NB4 (cell line): ENCODE measurements around the gene DKK3.

ENCODE experiments used
- DNase-seq: peaks from one replicate; pipeline ENCODE4 v3.0.0; 2010; ENCODE audit warnings: low read depth
- H3K4me3 ChIP-seq: one replicate; pipeline ENCODE4 v1.5.1; 2011; ENCODE audit warnings: mild to moderate bottlenecking, low read depth, low read length, moderate library complexity
- CTCF ChIP-seq: IDR thresholded peaks from one replicate; pipeline ENCODE4 v1.5.1; 2012; ENCODE audit warnings: low read depth, low read length
- MAX ChIP-seq: IDR thresholded peaks from 2 replicates; pipeline ENCODE4 v1.6.1; 2011; ENCODE audit warnings: low read depth, low read length
- MYC ChIP-seq: IDR thresholded peaks from 2 replicates; pipeline ENCODE4 v1.6.1; 2011; ENCODE audit warnings: low read depth, low read length
- POLR2A ChIP-seq: IDR thresholded peaks from 2 replicates; pipeline ENCODE4 v1.6.1; 2011; ENCODE audit warnings: mild to moderate bottlenecking; ENCODE audit not compliant: insufficient read length; ENCODE audit errors: extremely low read depth

DKK3 gene

DNA sequence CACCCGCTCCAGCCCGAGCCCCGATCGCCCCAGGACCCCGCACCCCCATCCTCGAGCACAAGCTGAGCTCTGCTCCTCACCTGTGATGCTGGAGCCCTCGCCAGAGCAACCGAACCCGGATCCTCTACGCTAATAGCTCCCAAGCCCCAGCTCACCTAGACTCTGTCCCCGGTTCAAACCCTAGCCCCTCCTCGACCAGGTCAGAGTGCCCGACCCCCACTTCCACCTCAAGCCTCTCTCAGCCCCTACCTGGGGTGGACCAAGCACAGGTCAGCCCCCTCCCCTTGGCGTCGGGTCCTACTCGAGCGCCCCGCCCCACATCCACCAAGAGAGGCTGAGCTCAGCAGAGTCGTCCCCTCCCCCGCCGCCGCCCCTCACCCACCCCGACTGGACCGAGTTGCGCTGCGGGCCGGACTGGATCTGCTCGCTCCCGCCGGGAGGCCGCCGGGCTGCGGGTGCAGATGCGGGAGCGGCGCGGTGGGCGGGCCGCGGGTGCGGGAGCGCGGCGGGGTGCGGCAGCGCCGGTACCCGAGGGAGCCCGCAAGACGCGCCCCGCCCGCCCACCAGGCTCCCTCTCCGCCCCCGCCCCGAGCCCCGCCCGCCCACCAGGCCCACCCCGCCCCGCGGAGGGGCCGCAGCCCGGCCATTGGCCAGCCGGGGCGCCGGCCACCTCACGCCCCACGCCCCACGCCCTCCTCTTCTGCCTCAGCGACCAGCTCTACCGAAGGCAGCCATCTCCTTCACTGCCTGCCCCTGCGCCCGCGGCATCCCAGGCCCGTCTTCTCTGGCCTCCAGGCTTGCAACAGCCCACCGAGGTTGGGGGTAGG lies 577 bp upstream of the DKK3 start:
- TF ChIP-seq MYC (no peak), CTCF (no peak), MAX (no peak)
- H3K4me3 ChIP-seq: no peak overlapping the region
- no peak for DNase-seq

DNA sequence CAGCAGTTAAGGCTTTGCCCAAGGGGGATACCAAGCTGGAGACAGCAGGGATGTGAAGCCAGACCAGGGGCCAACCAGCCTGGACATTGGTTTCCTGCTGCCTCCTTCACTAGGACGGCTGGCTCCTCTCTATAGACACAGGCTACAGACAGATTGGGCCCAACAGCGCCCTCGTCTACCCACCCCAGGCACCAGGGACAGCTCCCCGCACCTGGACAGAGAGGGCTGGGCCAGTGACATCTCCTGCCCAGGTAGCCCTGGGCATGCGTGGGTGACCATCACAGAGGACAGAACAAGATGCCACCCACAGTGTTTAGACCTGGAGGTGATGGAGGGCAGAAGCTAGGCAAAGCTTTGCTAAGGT lies 1.2 kb downstream of the DKK3 start:
- DNase-seq: no peak
- no peak overlapping the region for H3K4me3 ChIP-seq
- TF ChIP-seq CTCF (no peak), MAX (no peak), POLR2A (no peak), MYC (no peak)

DNA sequence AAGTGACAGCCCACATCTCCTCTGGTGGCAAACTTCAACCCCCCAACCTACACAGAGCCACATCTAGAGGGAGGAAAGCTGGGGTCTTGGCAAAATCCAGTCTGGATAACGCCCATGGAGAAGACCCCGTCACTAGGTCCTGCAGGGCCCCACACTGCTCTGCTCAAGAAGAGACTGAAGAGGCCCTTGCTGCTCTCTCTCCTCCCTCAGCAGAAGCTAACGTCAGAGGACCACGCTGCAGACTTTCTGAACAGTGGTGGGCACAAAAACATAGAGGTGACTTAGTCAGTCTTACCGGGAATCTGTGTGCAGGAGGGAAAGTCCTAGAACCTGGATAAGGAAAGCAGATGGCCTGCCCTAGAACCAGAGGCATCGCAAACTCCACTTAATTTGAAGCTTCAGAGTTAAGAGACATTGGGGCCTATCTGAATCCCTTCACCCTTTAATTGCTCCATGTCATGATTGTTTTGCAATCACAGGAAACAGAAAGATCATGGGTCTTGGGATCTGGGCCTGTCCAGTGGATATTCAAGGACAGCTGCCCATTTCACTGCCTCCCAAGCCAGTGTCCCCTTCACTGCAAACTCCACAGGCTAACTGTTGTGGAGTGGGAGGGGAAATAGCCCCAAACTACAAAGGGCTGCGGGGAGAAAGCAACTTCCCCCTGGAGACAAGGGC lies 1.7 kb downstream of the DKK3 start:
- TF ChIP-seq POLR2A (no peak), CTCF (no peak), MAX (no peak), MYC (no peak)
- H3K4me3 ChIP-seq: no peak overlapping the region
- DNase-seq: no peak

- TF ChIP-seq MAX: no peak
- TF ChIP-seq CTCF: no peak
- TF ChIP-seq POLR2A: no peak
- TF ChIP-seq MYC: no peak
- no peak for DNase-seq
- no peak overlapping the region for H3K4me3 ChIP-seq
These were observed 3.0 kb downstream of the DKK3 start for GRCh38 chr11:12005476-12005875.

DNA sequence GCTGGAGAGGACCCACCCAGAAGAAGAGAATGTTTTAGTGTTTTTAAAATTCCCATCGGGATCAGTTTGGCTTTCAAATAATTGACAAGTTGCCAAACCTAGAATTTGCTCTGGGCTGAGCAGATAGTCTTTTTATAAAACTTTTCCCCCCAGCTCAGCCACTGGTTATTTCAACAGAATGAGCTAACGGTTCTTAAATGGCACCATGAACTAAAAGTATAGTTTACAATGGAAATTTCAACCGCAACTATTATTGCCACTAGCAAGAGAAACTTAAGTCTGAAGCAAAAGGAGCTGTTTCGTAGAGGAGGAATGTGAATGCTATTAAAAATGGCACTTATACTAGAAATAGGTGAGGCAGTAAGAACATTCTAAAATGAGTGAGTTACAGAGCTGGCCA lies 3.4 kb downstream of the DKK3 start:
- TF ChIP-seq POLR2A: no peak
- no peak for TF ChIP-seq CTCF
- TF ChIP-seq MAX: no peak
- no peak for TF ChIP-seq MYC
- no peak overlapping the region for H3K4me3 ChIP-seq
- DNase-seq: no peak
